OCI-LY3 (cell line): Measurements from ENCODE around the gene TF.

Experiments used
- H2AFZ ChIP-seq: fragments of 200-600, 300-600 bp; shearing (Covaris generic); 2 replicates; pipeline ENCODE4 v1.6.0; 2014; ENCODE audit warnings: antibody characterized with exemption, low read depth, low read length
- H3K27ac ChIP-seq: fragments of 200-600, 300-600 bp; sonication (generic); 2 replicates; pipeline ENCODE4 v1.5.1; 2014; ENCODE audit warnings: mild to moderate bottlenecking, low read length, moderate library complexity, mixed read lengths
- H3K27me3 ChIP-seq: fragments of 200-600, 300-600 bp; sonication (generic); 2 replicates; pipeline ENCODE4 v1.6.1; 2014; ENCODE audit warnings: low read depth, low read length, mixed read lengths
- H3K36me3 ChIP-seq: fragments of 200-600, 300-600 bp; sonication (generic); replicated peaks from 2 replicates; pipeline ENCODE3; 2014; ENCODE audit warnings: low read depth, low read length, mixed read lengths
- H3K4me1 ChIP-seq: fragments of 300-600, 200-600 bp; sonication (generic); 2 replicates; pipeline ENCODE4 v1.6.1; 2014; ENCODE audit warnings: low read length, mixed read lengths
- H3K4me2 ChIP-seq: fragments of 200-600, 300-600 bp; sonication (generic); 2 replicates; pipeline ENCODE4 v1.6.1; 2014; ENCODE audit warnings: low read length, mixed read lengths
- H3K4me3 ChIP-seq: fragments of 300-600, 200-600 bp; sonication (generic); 2 replicates; pipeline ENCODE4 v1.5.1; 2014; ENCODE audit warnings: antibody characterized with exemption, mild to moderate bottlenecking, low read length, moderate library complexity
- H3K79me2 ChIP-seq: fragments of 300-600, 200-600 bp; shearing (Covaris generic); 2 replicates; pipeline ENCODE4 v1.6.1; 2014; ENCODE audit warnings: mild to moderate bottlenecking, low read length, mixed read lengths
- H3K9ac ChIP-seq: fragments of 300-600, 200-600 bp; shearing (Covaris generic); 2 replicates; pipeline ENCODE4 v1.6.0; 2014; ENCODE audit warnings: mild to moderate bottlenecking, low read length, moderate library complexity
- H3K9me3 ChIP-seq: fragments of 200-600, 300-600 bp; shearing (Covaris generic); 2 replicates; pipeline ENCODE4 v1.6.1; 2014; ENCODE audit warnings: low read length, mixed read lengths; ENCODE audit not compliant: insufficient read depth
- H4K20me1 ChIP-seq: fragments of 200-600, 300-600 bp; sonication (generic); 2 replicates; pipeline ENCODE4 v1.6.1; 2016; ENCODE audit warnings: low read length, mixed read lengths; ENCODE audit not compliant: insufficient read depth
- CTCF ChIP-seq: fragments of 200-600, 300-600 bp; sonication (generic); IDR thresholded peaks from 2 replicates; pipeline ENCODE4 v1.5.1; 2014; ENCODE audit warnings: antibody characterized with exemption, low read length, low read depth
- EZH2phosphoT487 ChIP-seq: fragments of 200-600 bp; shearing (Covaris generic); IDR thresholded peaks from 2 replicates; pipeline ENCODE4 v1.6.1; 2018; ENCODE audit warnings: antibody characterized with exemption, mixed run types, low read depth

Gene TF

GRCh38 chr3:133758568-133758928 is 12.4 kb downstream of the TF start:
- H3K4me1 ChIP-seq, result no peaks in the 10 kb centered on the region
- no peak overlapping the region for H3K4me2 ChIP-seq
- H2AFZ ChIP-seq, result no peak overlapping the region
- H3K9me3 ChIP-seq, result no peaks in the 10 kb centered on the region
- TF ChIP-seq CTCF (no peak), EZH2phosphoT487 (no peak)
- peaks cover 26% of the 10 kb centered on the region for H3K27me3 ChIP-seq
- no peak overlapping the region for H3K4me3 ChIP-seq
- no peak overlapping the region for H3K9ac ChIP-seq
- H3K36me3 ChIP-seq, result no peaks in the 10 kb centered on the region
- no peaks in the 10 kb centered on the region for H4K20me1 ChIP-seq
- H3K27ac ChIP-seq, result no peak overlapping the region
- H3K79me2 ChIP-seq, result no peaks in the 10 kb centered on the region

- H2AFZ ChIP-seq, result no peak overlapping the region
- H4K20me1 ChIP-seq, result no peaks in the 10 kb centered on the region
- H3K4me3 ChIP-seq, result no peak overlapping the region
- H3K4me1 ChIP-seq, result no peaks in the 10 kb centered on the region
- no peak overlapping the region for H3K27ac ChIP-seq
- no peaks in the 10 kb centered on the region for H3K36me3 ChIP-seq
- H3K4me2 ChIP-seq, result no peak overlapping the region
- peaks cover 30% of the 10 kb centered on the region for H3K27me3 ChIP-seq
- no peaks in the 10 kb centered on the region for H3K79me2 ChIP-seq
- no peak for TF ChIP-seq CTCF
- TF ChIP-seq EZH2phosphoT487, result no peak
- H3K9ac ChIP-seq, result no peak overlapping the region
- no peaks in the 10 kb centered on the region for H3K9me3 ChIP-seq
Observed at GRCh38 chr3:133758964-133759739, 13.0 kb downstream of the TF start.

GRCh38 chr3:133759740-133760305 is 13.6 kb downstream of the TF start:
- Histone ChIP-seq H2AFZ (no peak overlapping the region), H4K20me1 (no peaks in the 10 kb centered on the region)
- TF ChIP-seq EZH2phosphoT487, result no peak
- no peak for TF ChIP-seq CTCF

GRCh38 chr3:133760916-133761315 is 14.7 kb downstream of the TF start:
- TF ChIP-seq EZH2phosphoT487 (no peak), CTCF (no peak)
- Histone ChIP-seq H3K36me3 (no peaks in the 10 kb centered on the region), H3K27me3 (peaks cover 30% of the 10 kb centered on the region), H3K4me1 (no peaks in the 10 kb centered on the region), H3K27ac (no peak overlapping the region), H3K9ac (no peak overlapping the region), H3K4me2 (no peak overlapping the region), H3K9me3 (no peaks in the 10 kb centered on the region), H3K79me2 (no peaks in the 10 kb centered on the region), H2AFZ (no peak overlapping the region), H4K20me1 (no peaks in the 10 kb centered on the region), H3K4me3 (no peak overlapping the region)

More at GRCh38 chr3:133759740-133760305, 13.6 kb downstream of the TF start:
- Histone ChIP-seq H3K27me3 (peaks cover 30% of the 10 kb centered on the region), H3K9ac (no peak overlapping the region), H3K4me1 (no peaks in the 10 kb centered on the region), H3K27ac (no peak overlapping the region), H3K4me3 (no peak overlapping the region), H3K36me3 (no peaks in the 10 kb centered on the region), H3K9me3 (no peaks in the 10 kb centered on the region), H3K79me2 (no peaks in the 10 kb centered on the region), H3K4me2 (no peak overlapping the region)
